Hepatocyte (in vitro differentiated cells): Measurements from ENCODE around the gene TEX52. TPM values are rescaled to one million over a fixed set of nuclear protein-coding genes. Genes with fewer than 3 reads are reported as not detected.

Source experiments
- DNase-seq: peaks from one replicate; pipeline ENCODE4 v3.0.0-alpha.2; 2016; ENCODE audit warnings: low spot score
- H2AFZ ChIP-seq: fragments of 200-600 bp; sonication (generic); 2 replicates; pipeline ENCODE4 v1.6.0; 2016; ENCODE audit warnings: antibody characterized with exemption, mild to moderate bottlenecking
- H3K27ac ChIP-seq: fragments of 200-600 bp; sonication (generic); 2 replicates; pipeline ENCODE4 v1.5.1; 2016; ENCODE audit warnings: mild to moderate bottlenecking
- H3K27me3 ChIP-seq: fragments of 200-600 bp; sonication (generic); 2 replicates; pipeline ENCODE4 v1.6.1; 2016
- H3K36me3 ChIP-seq: fragments of 200-600 bp; sonication (generic); replicated peaks from 2 replicates; pipeline ENCODE4 v1.5.1; 2016; ENCODE audit warnings: low read depth; ENCODE audit not compliant: insufficient read depth
- H3K4me1 ChIP-seq: fragments of 200-600 bp; sonication (generic); 2 replicates; pipeline ENCODE4 v1.5.1; 2016; ENCODE audit warnings: mild to moderate bottlenecking, moderate library complexity; ENCODE audit not compliant: insufficient read depth
- H3K4me2 ChIP-seq: fragments of 200-600 bp; sonication (generic); 2 replicates; pipeline ENCODE4 v1.6.0; 2016
- H3K4me3 ChIP-seq: fragments of 200-600 bp; sonication (generic); 2 replicates; pipeline ENCODE4 v1.5.1; 2016; ENCODE audit warnings: mild to moderate bottlenecking
- H3K79me2 ChIP-seq: fragments of 200-600 bp; sonication (generic); 2 replicates; pipeline ENCODE4 v1.6.0; 2017; ENCODE audit warnings: mild to moderate bottlenecking
- H3K9me2 ChIP-seq: fragments of 200-600 bp; sonication (generic); replicated peaks from 2 replicates; pipeline ENCODE4 v1.6.0; 2017; ENCODE audit warnings: mild to moderate bottlenecking; ENCODE audit not compliant: insufficient read depth
- H3K9me3 ChIP-seq: fragments of 200-600 bp; sonication (generic); 2 replicates; pipeline ENCODE4 v1.5.1; 2016; ENCODE audit warnings: low read depth, mild to moderate bottlenecking
- H4K20me1 ChIP-seq: fragments of 200-600 bp; sonication (generic); 2 replicates; pipeline ENCODE4 v1.6.0; 2016; ENCODE audit warnings: mild to moderate bottlenecking; ENCODE audit not compliant: insufficient read depth, poor library complexity, severe bottlenecking
- EZH2 ChIP-seq: fragments of 200-600 bp; sonication (generic); IDR thresholded peaks from 2 replicates; pipeline ENCODE4 v1.6.1; 2016; ENCODE audit warnings: antibody characterized with exemption, mild to moderate bottlenecking, borderline replicate concordance
- EZH2phosphoT487 ChIP-seq: fragments of 200-600 bp; sonication (generic); IDR thresholded peaks from one replicate; pipeline ENCODE4 v1.6.1; 2018; ENCODE audit warnings: antibody characterized with exemption, mild to moderate bottlenecking, low read depth, moderate library complexity; ENCODE audit not compliant: unreplicated experiment, severe bottlenecking
- WGBS: methylation state at CpG from one replicate; pipeline ENCODE4 v1.1.6; 2016; ENCODE audit warnings: low lambda C conversion rate; ENCODE audit errors: missing lambda C conversion rate; 5-methylcytosine and 5-hydroxymethylcytosine counted together
- polyA plus RNA-seq: library from polyadenylated mRNA; unstranded; fragments of >200 nt; fragmentation: Nextera tagmentation; extraction: Ambion mirVana; gene quantifications from 2 replicates; pipeline ENCODE4 v1.2.1, GENCODE V29; 2016
- total RNA-seq: library from RNA; depleted of rRNA; stranded (reverse); fragments of >200 nt; gene quantifications from 2 replicates; pipeline ENCODE4 v1.2.3, GENCODE V29; 2014
- TF ChIP-seq, protein P1 (sequence below): fragments of 200-600 bp; sonication (generic); IDR thresholded peaks from 2 replicates; pipeline ENCODE4 v1.5.1; 2016; ENCODE audit warnings: antibody characterized with exemption, mild to moderate bottlenecking; ENCODE audit not compliant: poor library complexity

TEX52 gene
- total and polyA plus RNA-seq, 2 experiments from 2014 or later = not detected

DNA sequence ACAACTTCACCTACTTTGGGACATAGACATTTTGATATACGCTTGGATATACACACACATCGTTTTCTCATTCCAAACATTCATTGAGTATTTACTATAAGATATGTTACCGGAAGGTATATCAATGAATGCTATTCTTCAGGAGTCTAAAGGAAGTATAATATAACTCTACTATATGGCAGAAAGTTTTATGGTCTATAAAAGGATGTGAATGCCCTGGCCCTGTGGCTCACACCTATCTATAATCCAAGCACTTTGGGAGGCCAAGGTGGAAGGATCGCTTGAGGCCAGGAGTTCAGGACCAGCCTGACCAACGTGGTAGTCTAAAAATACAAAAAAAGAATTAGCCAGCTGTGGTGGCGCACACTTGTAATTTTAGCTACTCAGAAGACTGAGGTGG lies 27.6 kb downstream of the TEX52 start:
- no peaks in the 10 kb centered on the region for H3K4me1 ChIP-seq
- no peak overlapping the region for H3K4me2 ChIP-seq
- no peaks in the 10 kb centered on the region for H3K27me3 ChIP-seq
- no peaks in the 10 kb centered on the region for H3K9me3 ChIP-seq
- H3K36me3 ChIP-seq = no peaks in the 10 kb centered on the region
- TF ChIP-seq EZH2 (no peak), EZH2phosphoT487 (no peak)
- TF ChIP-seq, protein P1, sequence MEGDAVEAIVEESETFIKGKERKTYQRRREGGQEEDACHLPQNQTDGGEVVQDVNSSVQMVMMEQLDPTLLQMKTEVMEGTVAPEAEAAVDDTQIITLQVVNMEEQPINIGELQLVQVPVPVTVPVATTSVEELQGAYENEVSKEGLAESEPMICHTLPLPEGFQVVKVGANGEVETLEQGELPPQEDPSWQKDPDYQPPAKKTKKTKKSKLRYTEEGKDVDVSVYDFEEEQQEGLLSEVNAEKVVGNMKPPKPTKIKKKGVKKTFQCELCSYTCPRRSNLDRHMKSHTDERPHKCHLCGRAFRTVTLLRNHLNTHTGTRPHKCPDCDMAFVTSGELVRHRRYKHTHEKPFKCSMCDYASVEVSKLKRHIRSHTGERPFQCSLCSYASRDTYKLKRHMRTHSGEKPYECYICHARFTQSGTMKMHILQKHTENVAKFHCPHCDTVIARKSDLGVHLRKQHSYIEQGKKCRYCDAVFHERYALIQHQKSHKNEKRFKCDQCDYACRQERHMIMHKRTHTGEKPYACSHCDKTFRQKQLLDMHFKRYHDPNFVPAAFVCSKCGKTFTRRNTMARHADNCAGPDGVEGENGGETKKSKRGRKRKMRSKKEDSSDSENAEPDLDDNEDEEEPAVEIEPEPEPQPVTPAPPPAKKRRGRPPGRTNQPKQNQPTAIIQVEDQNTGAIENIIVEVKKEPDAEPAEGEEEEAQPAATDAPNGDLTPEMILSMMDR = no peak
- H4K20me1 ChIP-seq = no peaks in the 10 kb centered on the region
- H3K4me3 ChIP-seq = no peak overlapping the region
- DNase-seq = no peak
- WGBS = 97% methylated on average over 6 of the region's 6 CpGs
- H3K27ac ChIP-seq = no peak overlapping the region
- H3K9me2 ChIP-seq = no peaks in the 10 kb centered on the region
- no peaks in the 10 kb centered on the region for H3K79me2 ChIP-seq
- no peak overlapping the region for H2AFZ ChIP-seq

DNA sequence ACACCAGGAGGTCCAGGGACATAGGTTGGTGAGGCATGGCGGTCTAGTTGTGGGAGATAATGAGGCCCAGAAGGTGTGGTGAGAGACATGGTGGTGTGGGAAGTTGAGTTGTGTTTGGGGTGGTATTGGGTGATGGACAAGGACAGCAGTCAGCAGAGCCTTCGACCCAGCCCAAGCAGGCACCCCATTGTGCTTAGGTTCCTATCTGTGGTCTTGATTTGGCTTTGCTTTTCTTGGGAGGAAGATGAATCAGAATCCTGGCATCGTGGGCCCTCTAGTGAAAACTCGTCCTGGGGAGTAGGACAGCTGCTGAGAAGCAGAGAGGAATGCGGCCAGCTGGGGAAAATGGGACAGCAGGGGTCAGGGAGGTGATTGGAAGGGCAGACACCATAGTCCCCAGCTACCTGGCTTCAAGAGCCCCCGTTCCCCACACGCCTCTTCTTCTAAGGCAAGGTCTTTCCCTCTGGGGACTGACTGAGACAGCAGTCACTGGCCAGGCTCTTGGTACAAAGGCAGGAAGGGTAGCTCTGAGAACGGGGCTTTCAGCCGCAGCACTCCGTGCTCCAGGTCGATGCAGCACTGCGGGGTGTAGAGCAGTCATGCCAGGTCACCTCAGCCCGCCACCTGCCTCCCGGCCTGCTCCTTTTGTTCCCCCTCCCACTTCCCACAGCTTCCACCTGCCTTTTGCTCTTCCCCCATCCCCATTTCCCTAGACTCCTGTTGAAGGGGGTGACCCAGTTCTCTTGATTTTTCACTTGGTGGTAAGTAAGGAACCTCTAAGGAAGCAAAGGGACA lies 29.9 kb downstream of the TEX52 start:
- no peak overlapping the region for H2AFZ ChIP-seq
- H3K79me2 ChIP-seq = no peaks in the 10 kb centered on the region
- no peaks in the 10 kb centered on the region for H3K9me3 ChIP-seq
- H3K4me2 ChIP-seq = no peak overlapping the region
- H3K9me2 ChIP-seq = no peaks in the 10 kb centered on the region
- H4K20me1 ChIP-seq = no peaks in the 10 kb centered on the region
- 95% methylated on average over 14 of the region's 14 CpGs for WGBS
- H3K4me3 ChIP-seq = no peak overlapping the region
- TF ChIP-seq, protein P1 = no peak
- TF ChIP-seq EZH2 (no peak), EZH2phosphoT487 (no peak)
- no peak for DNase-seq
- H3K27me3 ChIP-seq = no peaks in the 10 kb centered on the region
- no peak overlapping the region for H3K27ac ChIP-seq
- no peaks in the 10 kb centered on the region for H3K4me1 ChIP-seq
- no peaks in the 10 kb centered on the region for H3K36me3 ChIP-seq

DNA sequence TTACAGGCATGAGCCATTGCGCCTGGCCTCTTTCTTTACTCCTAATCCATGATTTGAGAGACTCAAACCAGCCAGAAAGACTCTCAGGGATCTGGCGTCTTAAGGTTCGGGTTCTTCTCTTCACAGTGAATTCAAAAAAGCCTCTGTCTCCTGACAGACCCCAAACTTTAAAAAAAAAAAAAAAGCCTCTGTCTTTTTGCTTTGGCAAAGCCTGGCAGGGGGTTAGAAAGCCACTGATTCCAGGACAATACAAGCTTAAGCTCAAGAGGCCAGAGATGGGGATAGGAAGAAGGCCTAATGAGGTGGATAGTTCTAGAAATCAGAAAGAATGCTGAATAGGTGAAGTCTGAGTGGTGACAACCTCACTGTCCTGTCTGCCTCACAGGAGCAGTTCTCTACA lies 30.8 kb downstream of the TEX52 start:
- H3K27me3 ChIP-seq = no peaks in the 10 kb centered on the region
- H3K36me3 ChIP-seq = no peaks in the 10 kb centered on the region
- no peaks in the 10 kb centered on the region for H3K4me1 ChIP-seq
- H2AFZ ChIP-seq = no peak overlapping the region
- H3K9me2 ChIP-seq = no peaks in the 10 kb centered on the region
- WGBS = 93% methylated on average over 3 of the region's 3 CpGs
- no peak for TF ChIP-seq EZH2phosphoT487
- TF ChIP-seq EZH2 = no peak
- TF ChIP-seq, protein P1 = no peak
- H3K79me2 ChIP-seq = no peaks in the 10 kb centered on the region
- H4K20me1 ChIP-seq = no peaks in the 10 kb centered on the region
- DNase-seq = no peak
- H3K27ac ChIP-seq = no peak overlapping the region
- no peaks in the 10 kb centered on the region for H3K9me3 ChIP-seq
- H3K4me3 ChIP-seq = no peak overlapping the region
- no peak overlapping the region for H3K4me2 ChIP-seq
